Esophagus muscularis mucosa (tissue), 4 donors: ENCODE results near the gene SH3RF3.

Experiments used
- CTCF ChIP-seq, 3 experiments: fragments of 200-600 bp in 2 of 3; fragments of 450-650 bp in 1 of 3; sonication (generic) in 2 of 3; IDR thresholded peaks; one replicate each; pipeline ENCODE4 v1.5.1; 2017 to 2019; ENCODE audit warnings: antibody characterized with exemption in 3 of 3, mild to moderate bottlenecking in 2 of 3, moderate library complexity in 1 of 3
- EP300 ChIP-seq: sonication (generic); formaldehyde crosslinking; IDR thresholded peaks from one replicate; pipeline ENCODE4 v1.6.1; 2017; ENCODE audit warnings: antibody characterized with exemption
- POLR2A ChIP-seq: fragments of 450-650 bp; IDR thresholded peaks from one replicate; pipeline ENCODE4 v1.6.1; 2017; ENCODE audit warnings: antibody characterized with exemption, moderate library complexity, mild to moderate bottlenecking, low read depth
- POLR2AphosphoS5 ChIP-seq, 2 donors: sonication (generic); formaldehyde crosslinking; IDR thresholded peaks; one replicate each; pipeline ENCODE4 v1.6.1; 2017; ENCODE audit warnings: antibody characterized with exemption in 2 of 2

DNA sequence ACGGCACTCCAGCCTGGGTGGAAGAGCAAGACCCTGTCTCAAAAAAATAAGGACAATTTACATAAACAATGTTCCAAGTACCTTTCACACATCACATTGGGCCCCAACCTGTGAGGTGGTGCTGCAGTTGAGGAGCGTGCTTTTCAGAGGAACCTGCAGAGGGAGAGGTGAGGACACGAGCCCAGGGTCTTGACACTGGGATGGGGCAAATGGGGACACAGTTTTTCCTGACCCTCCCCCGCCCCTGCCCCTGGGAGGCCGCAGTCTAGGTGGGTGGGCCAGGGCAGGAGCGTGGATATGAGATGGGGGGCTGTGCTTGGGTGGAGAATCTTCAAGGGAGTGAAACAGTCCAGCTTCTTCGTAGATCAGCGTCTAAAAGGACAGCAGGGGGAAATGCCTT lies 371.9 kb downstream of the SH3RF3 start:
- no peak for TF ChIP-seq POLR2A
- no peak for TF ChIP-seq CTCF (IDR thresholded peaks at IDR 0.05)
- TF ChIP-seq POLR2AphosphoS5 (IDR thresholded peaks at IDR 0.05): no peak
- no peak for TF ChIP-seq EP300
